ENCODE data around the gene VEGFC.

The VEGFC gene

GRCh38 chr4:176635372-176636261 is 157.1 kb downstream of the VEGFC start:
- Histone ChIP-seq H3K4me1 (no peaks in the 10 kb centered on the region), H3K4me3 (no peak overlapping the region), H3K27me3 (ENCODE audit: low read depth) (no peaks in the 10 kb centered on the region), H3K9me3 (no peaks in the 10 kb centered on the region), H3K36me3 (replicated peaks) (no peaks in the 10 kb centered on the region)
- in situ Hi-C loops (cut with MboI; ENCODE audit: low sequenced_read_pairs): no loop called here
- DNase-seq (ENCODE audit: low spot score in 2 of 2): no peak

Measured in HAP-1 (cell line).